ENCODE data around the gene COQ2. TPM values are rescaled to one million over a fixed set of nuclear protein-coding genes. Genes with fewer than 3 reads are reported as not detected.

COQ2 gene
- total RNA-seq, 3 donors from 2014 or later: 12.5 to 21.6 (median 18.1) TPM

DNA sequence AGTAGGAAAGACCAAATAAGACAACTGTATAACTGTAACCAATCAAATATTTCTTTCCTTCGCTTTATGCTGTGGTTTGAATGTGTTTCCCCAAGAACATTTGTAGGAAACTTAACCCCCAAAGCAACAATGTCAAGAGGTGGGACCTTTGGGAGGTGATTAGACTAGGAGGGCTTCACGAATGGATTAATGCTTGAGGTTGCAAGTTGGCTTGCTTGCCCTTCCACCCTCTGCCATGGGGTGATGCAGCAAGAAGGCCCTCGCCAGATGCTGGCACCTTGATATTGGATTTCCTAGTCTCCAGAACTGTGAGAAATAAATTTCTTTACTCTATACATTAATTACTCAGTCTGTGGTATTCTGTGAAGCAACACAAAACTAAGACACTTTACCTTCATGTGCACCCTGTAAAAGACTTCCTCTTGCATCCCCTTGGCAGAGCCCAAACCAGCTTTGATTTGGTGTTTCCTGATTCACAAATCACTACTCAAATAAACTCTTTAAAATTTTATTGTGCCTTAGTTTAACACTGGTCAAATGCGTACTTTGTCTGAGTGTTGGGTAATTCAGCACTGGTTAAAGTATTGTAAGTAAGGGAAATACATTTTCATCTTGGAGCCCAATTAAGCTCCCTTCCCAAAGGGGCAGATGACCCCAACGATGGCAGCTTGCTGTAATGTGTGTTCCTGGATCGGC, 59.9 kb downstream of the COQ2 start:
- DNase-seq (no peak), ATAC-seq (peak; percentile 81)
- no peak for TF ChIP-seq CTCF (IDR thresholded peaks at IDR 0.05)
- Histone ChIP-seq H3K36me3 (ENCODE audit: low read depth) (no peaks in the 10 kb centered on the region), H3K4me3 (no peak overlapping the region), H3K9me3 (no peaks in the 10 kb centered on the region), H3K4me1 (ENCODE audit: low read depth) (peaks cover 9% of the 10 kb centered on the region)
- intact Hi-C loops (cut with DNase I, micrococcal nuclease): no loop called here

GRCh38 chr4:83223781-83224180, 60.8 kb downstream of the COQ2 start:
- TF ChIP-seq CTCF (IDR thresholded peaks at IDR 0.05): no peak
- ATAC-seq (no peak), DNase-seq (no peak)
- Histone ChIP-seq H3K9me3 (no peaks in the 10 kb centered on the region), H3K4me3 (no peak overlapping the region), H3K4me1 (ENCODE audit: low read depth) (peaks cover 9% of the 10 kb centered on the region), H3K36me3 (ENCODE audit: low read depth) (no peaks in the 10 kb centered on the region)
- intact Hi-C loops (cut with DNase I, micrococcal nuclease): no loop called here

DNA sequence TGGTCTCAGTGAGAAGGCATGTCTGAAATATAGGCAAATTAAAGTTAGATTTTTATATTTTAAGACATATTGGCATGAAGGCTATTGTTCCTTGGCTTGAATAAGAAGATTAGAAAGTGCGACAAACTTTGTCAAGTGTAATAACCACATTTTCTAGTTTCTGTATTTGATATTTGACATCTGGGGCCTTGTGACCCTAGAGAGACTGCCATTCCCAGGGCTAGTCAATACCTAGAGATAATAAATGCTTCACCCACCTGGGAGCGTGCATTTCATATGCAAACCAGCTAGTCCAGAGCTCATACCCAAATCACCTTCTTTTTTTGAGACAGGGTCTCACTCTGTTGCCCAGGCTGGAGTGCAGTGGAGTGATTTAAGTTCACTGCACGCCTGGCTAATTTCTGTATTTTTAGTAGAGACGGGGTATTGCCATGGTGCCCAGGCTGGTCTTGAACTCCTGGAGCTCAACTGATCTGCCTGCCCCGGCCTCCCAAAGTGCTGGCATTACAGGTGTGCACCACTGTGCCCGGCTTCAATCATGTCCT, 62.6 kb downstream of the COQ2 start:
- no peaks in the 10 kb centered on the region for H3K36me3 ChIP-seq (ENCODE audit: low read depth)
- TF ChIP-seq CTCF (IDR thresholded peaks at IDR 0.05): no peak
- ATAC-seq (no peak), DNase-seq (no peak)
- H3K9me3 ChIP-seq: no peaks in the 10 kb centered on the region
- peaks cover 9% of the 10 kb centered on the region for H3K4me1 ChIP-seq (ENCODE audit: low read depth)
- H3K4me3 ChIP-seq: no peak overlapping the region
- intact Hi-C loops (cut with DNase I, micrococcal nuclease): no loop called here

GRCh38 chr4:83219344-83220331, 65.0 kb downstream of the COQ2 start:
- Histone ChIP-seq H3K9me3 (no peaks in the 10 kb centered on the region), H3K4me3 (no peak overlapping the region), H3K36me3 (ENCODE audit: low read depth) (no peaks in the 10 kb centered on the region), H3K4me1 (ENCODE audit: low read depth) (peaks cover 1% of the 10 kb centered on the region)
- peak in 1 of 3 donors; percentile 45 for DNase-seq
- no peak for TF ChIP-seq CTCF (IDR thresholded peaks at IDR 0.05)
- peak; percentile 57 for ATAC-seq
- intact Hi-C loops (cut with DNase I, micrococcal nuclease): no loop called here

DNA sequence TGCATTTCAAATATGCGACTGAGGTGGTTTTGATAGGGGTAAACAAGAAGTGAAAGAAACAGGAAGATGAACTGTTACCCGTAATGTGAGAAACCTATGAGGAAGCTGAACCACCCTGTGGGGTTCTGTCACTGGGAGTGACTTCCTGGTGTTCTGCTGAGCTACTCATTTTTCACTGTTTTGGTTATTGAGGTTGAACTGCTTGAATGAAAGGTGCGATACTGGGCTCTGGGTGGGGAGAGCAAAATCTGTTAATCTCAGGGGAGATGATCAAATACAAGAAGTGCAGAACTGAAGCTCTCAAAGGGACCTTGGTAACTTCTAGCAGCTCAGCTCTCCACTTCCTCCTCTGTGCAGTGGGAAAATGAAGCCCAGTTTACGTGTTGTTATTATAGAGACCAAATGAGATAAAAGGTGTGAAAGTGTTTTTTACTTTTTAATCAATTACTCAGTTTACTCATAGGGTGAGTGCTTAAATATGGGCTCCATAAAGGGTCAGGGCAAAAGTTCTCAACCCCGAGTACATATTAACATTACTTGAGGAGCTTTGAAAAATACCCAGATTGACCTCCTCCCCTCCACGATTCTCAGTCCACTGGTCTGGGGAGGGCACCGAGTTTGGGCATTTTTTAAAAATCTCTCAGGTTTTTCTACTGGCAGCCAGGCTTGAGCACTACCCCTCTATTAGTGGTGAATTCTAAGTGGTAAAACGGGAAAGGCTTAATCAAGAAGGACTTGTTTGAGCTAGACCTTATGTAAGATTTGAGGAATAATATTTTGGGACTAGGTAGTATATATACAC, 66.7 kb downstream of the COQ2 start:
- Histone ChIP-seq H3K9me3 (no peaks in the 10 kb centered on the region), H3K4me1 (ENCODE audit: low read depth) (peaks cover 5% of the 10 kb centered on the region), H3K36me3 (ENCODE audit: low read depth) (no peaks in the 10 kb centered on the region), H3K4me3 (no peak overlapping the region)
- intact Hi-C loops (cut with DNase I, micrococcal nuclease): no loop called here
- peak in 1 of 3 donors; percentile 67 for DNase-seq
- peak; percentile 92 for ATAC-seq
- TF ChIP-seq CTCF (IDR thresholded peaks at IDR 0.05): no peak
